CD14-positive monocyte (primary cell): ENCODE results near the gene DHX38. TPM values are rescaled to one million over a fixed set of nuclear protein-coding genes. Genes with fewer than 3 reads are reported as not detected.

ENCODE experiments used
- DNase-seq, 3 donors: peaks; one replicate each; pipeline ENCODE4 v3.0.0-alpha.2; 2011 to 2022
- H2AFZ ChIP-seq: 2 replicates; pipeline ENCODE4 v1.6.0; 2012; ENCODE audit warnings: mild to moderate bottlenecking, low read depth, low read length, inconsistent platforms; ENCODE audit not compliant: insufficient read depth, poor library complexity, severe bottlenecking
- H3K27ac ChIP-seq, 2 donors: 1 replicate in 1 of 2; 2 replicates in 1 of 2; pipeline ENCODE4 v1.5.1; 2012 to 2013; ENCODE audit warnings: low read length in 2 of 2, control low read depth in 1 of 2, inconsistent platforms in 1 of 2, low read depth in 1 of 2, mild to moderate bottlenecking in 1 of 2
- H3K27me3 ChIP-seq, 2 donors: one replicate each; pipeline versions ENCODE4 v1.6.0 to v1.6.1; 2011 to 2013; ENCODE audit warnings: low read length in 2 of 2; ENCODE audit not compliant: control insufficient read depth in 2 of 2, insufficient read depth in 2 of 2
- H3K36me3 ChIP-seq, 2 donors: replicated peaks in 1 of 2; 1 replicate in 1 of 2; 2 replicates in 1 of 2; pipeline versions ENCODE4 v1.5.1 to v1.6.1; 2012 to 2013; ENCODE audit warnings: low read length in 2 of 2, control low read depth in 1 of 2, inconsistent platforms in 1 of 2, mild to moderate bottlenecking in 1 of 2; ENCODE audit not compliant: insufficient read depth in 2 of 2, control insufficient read depth in 1 of 2
- H3K4me1 ChIP-seq, 2 donors: 1 replicate in 1 of 2; 2 replicates in 1 of 2; pipeline versions ENCODE4 v1.5.1 to v1.6.1; 2012 to 2013; ENCODE audit warnings: low read length in 2 of 2, control low read depth in 1 of 2, inconsistent platforms in 1 of 2, mild to moderate bottlenecking in 1 of 2, moderate library complexity in 1 of 2; ENCODE audit not compliant: insufficient read depth in 2 of 2, control insufficient read depth in 1 of 2
- H3K4me2 ChIP-seq: replicated peaks from 2 replicates; pipeline ENCODE3; 2012; ENCODE audit warnings: low read length, moderate library complexity, mild to moderate bottlenecking; ENCODE audit not compliant: poor library complexity, severe bottlenecking; ENCODE audit errors: extremely low read depth
- H3K4me3 ChIP-seq, 3 experiments: fragments of 200-600 bp in 1 of 3; sonication (generic) in 1 of 3; replicated peaks in 1 of 3; 1 replicate in 2 of 3; 2 replicates in 1 of 3; pipeline ENCODE4 v1.5.1; 2011 to 2013; ENCODE audit warnings: low read length in 3 of 3, mild to moderate bottlenecking in 3 of 3, control low read depth in 2 of 3, low read depth in 2 of 3, inconsistent platforms in 1 of 3, moderate library complexity in 1 of 3
- H3K79me2 ChIP-seq: 2 replicates; pipeline ENCODE4 v1.6.0; 2012; ENCODE audit warnings: mild to moderate bottlenecking, control low read depth, inconsistent platforms, low read length, moderate library complexity; ENCODE audit not compliant: insufficient read depth
- H3K9ac ChIP-seq: 2 replicates; pipeline ENCODE4 v1.6.0; 2017; ENCODE audit warnings: low read length, mild to moderate bottlenecking; ENCODE audit not compliant: insufficient read depth, poor library complexity, severe bottlenecking
- H3K9me3 ChIP-seq, 2 donors: replicated peaks in 1 of 2; 1 replicate in 1 of 2; 2 replicates in 1 of 2; pipeline versions ENCODE4 v1.5.1 to v1.6.1; 2012 to 2013; ENCODE audit warnings: low read length in 2 of 2, control low read depth in 1 of 2; ENCODE audit not compliant: control insufficient read depth in 1 of 2, insufficient read depth in 1 of 2
- H4K20me1 ChIP-seq: 2 replicates; pipeline ENCODE4 v1.6.0; 2012; ENCODE audit warnings: mild to moderate bottlenecking, low read length, control low read depth, moderate library complexity; ENCODE audit not compliant: insufficient read depth
- H3K27ac Mint-ChIP-seq, 7 donors: one replicate each; pipeline ENCODE4 v1.8.0; 2020; ENCODE audit warnings: mild to moderate bottlenecking in 7 of 7, mixed read lengths in 7 of 7, moderate library complexity in 6 of 7, inconsistent platforms in 2 of 7
- H3K27me3 Mint-ChIP-seq, 3 donors: one replicate each; pipeline ENCODE4 v1.8.0; 2021 to 2022; ENCODE audit warnings: low read depth in 3 of 3, mild to moderate bottlenecking in 3 of 3, mixed read lengths in 3 of 3, moderate library complexity in 3 of 3, inconsistent platforms in 1 of 3
- H3K36me3 Mint-ChIP-seq, 2 donors: one replicate each; pipeline ENCODE4 v1.8.0; 2020; ENCODE audit warnings: mixed read lengths in 2 of 2, inconsistent platforms in 1 of 2, mild to moderate bottlenecking in 1 of 2
- H3K4me1 Mint-ChIP-seq: one replicate; pipeline ENCODE4 v1.8.0; 2020; ENCODE audit warnings: mild to moderate bottlenecking, mixed read lengths
- H3K4me3 Mint-ChIP-seq, 2 donors: one replicate each; pipeline ENCODE4 v1.8.0; 2020; ENCODE audit warnings: mild to moderate bottlenecking in 2 of 2, mixed read lengths in 2 of 2, moderate library complexity in 1 of 2
- H3K9me3 Mint-ChIP-seq, 7 donors: one replicate each; pipeline ENCODE4 v1.8.0; 2020 to 2022; ENCODE audit warnings: mixed read lengths in 7 of 7, mild to moderate bottlenecking in 6 of 7, moderate library complexity in 6 of 7, inconsistent platforms in 2 of 7
- WGBS: methylation state at CpG from one replicate; pipeline ENCODE4 v1.1.5; 2013; ENCODE audit warnings: missing lambda C conversion rate; ENCODE audit not compliant: insufficient coverage; 5-methylcytosine and 5-hydroxymethylcytosine counted together
- intact Hi-C, 2 donors: fragments of 100-400 bp; cut with micrococcal nuclease; formaldehyde crosslinking; loops; one replicate each; pipeline versions ENCODE4 v1.15.0 to v1.15.1; 2023
- polyA minus RNA-seq: library from RNA; depleted of rRNA, polyadenylated mRNA; stranded (reverse); fragments of >200 nt; gene quantifications from 2 replicates; pipeline ENCODE4 v1.2.3, GENCODE V29; 2012
- polyA plus RNA-seq, 3 donors: library from polyadenylated mRNA; depleted of rRNA in 1 of 3; unstranded in 2 of 3; stranded (reverse) in 1 of 3; fragments of 300-500 nt in 2 of 3; fragments of >200 nt in 1 of 3; fragmentation: Illumina TruSeq in 2 of 3; gene quantifications; 1 replicate in 2 of 3; 2 replicates in 1 of 3; pipeline ENCODE4 v1.2.3, GENCODE V29; 2012 to 2021
- total RNA-seq, 12 experiments: library from RNA in 1 of 12; stranded (reverse) in 1 of 12; fragments of 120-200 nt in 1 of 12; gene quantifications; one replicate each; pipeline ENCODE4 v1.2.4 and lab custom pipeline; 2013 to 2026; ENCODE audit warnings: mixed read lengths in 6 of 12, inconsistent platforms in 1 of 12
- TF ChIP-seq, protein P1 (sequence below): fragments of 200-600 bp; IDR thresholded peaks from one replicate; pipeline ENCODE4 v1.8.0; 2022; ENCODE audit warnings: antibody characterized with exemption, mild to moderate bottlenecking

Gene DHX38
- 49.5 TPM for total RNA-seq (2013)
- polyA plus RNA-seq (10 to 100 TPM in 2 of 3 donors, 1 to 10 TPM in 1; 9.1 to 91.5 (median 19.2) TPM), polyA minus RNA-seq (56.9 and 74.6 TPM in 2 replicates), total RNA-seq (lab: John Stamatoyannopoulos, UW) (46.6 to 107 (median 79.2) reads per million in 11 experiments)

DNA sequence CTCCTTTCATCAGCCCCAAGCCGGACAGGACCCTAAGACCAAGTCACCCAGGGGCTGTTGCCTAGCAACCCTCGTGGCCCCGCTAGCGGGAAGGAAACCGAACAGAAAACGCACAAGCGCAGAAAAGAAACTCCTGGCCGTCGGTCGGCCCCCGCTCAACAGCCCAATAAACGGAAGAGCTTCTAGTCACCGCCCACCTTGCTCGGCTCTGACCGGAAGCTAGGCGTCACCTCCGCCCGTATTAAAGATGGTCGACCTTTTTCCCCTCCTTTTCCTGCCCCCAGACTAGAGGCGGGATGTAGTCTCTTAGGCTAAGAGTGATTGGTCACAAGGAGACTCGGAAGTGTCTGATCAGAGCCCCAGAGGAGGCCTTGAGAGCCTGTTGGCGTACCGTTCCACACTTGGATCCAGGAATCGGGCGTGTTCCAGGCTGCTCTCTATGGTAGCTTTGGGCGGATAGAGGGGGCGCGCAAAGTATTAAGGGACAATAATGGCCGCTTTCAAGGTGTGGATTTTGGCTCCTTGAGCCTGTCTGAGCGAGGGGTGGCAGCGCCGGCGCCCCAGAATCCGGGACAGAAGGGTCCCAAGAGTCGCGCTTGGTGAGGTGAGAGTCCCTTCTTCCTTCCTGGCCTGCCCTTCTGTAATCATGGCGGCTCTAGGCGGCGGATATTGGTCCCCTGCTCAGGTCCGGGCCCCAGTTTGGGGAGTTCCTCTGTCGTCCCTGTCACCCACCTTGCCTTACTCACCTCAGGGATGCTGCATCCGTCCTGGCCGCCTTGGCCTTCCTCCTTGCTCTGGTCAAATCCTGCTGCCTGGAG lies at the start of gene DHX38, which contains the start of gene TXNL4B:
Gene DHX38 (plus strand): TSS at position 400 of the 818 bp plus-strand sequence. CDS start 2,311 bp downstream, outside the sequence.
Gene TXNL4B (minus strand): TSS at position 173 of the 818 bp plus-strand sequence. CDS start 2,871 bp downstream, outside the sequence.
- Histone ChIP-seq H3K4me1 (peaks cover 22 to 39% of the 10 kb centered on the region in 2 donors), H3K9ac (peak within 1 kb of the TSS; percentile 90), H3K4me2 (peak within 1 kb of the TSS; percentile 90), H3K9me3 (no peaks in the 10 kb centered on the region), H3K4me3 (peak within 1 kb of the TSS; percentile 75 to 100 (median 80)), H2AFZ (peak within 1 kb of the TSS; percentile 90), H3K27ac (peak within 1 kb of the TSS; percentile 83 to 93), H4K20me1 (peaks cover 32% of the 10 kb centered on the region), H3K27me3 (no peaks in the 10 kb centered on the region), H3K36me3 (peaks cover 46 to 60% of the 10 kb centered on the region in 2 donors), H3K79me2 (peaks cover 75% of the 10 kb centered on the region)
- peak within 1 kb of the TSS; percentile 93 to 97 for H3K4me3 Mint-ChIP-seq
- H3K36me3 Mint-ChIP-seq, result peaks cover 49 to 50% of the 10 kb centered on the region in 2 donors
- peaks cover 35% of the 10 kb centered on the region for H3K4me1 Mint-ChIP-seq
- under 1% methylated on average over 33 of the region's 43 CpGs for WGBS
- intact Hi-C loops, result loop anchor here in 1 of 2 donors (5.0 to 10.0 kb wide), 3 partner anchors 86 to 286 kb away; partner anchors contain the start of genes AP1G1, DHODH and IST1
- H3K9me3 Mint-ChIP-seq, result no peaks in the 10 kb centered on the region
- peak within 1 kb of the TSS; percentile 91 to 98 (median 96) for H3K27ac Mint-ChIP-seq
- TF ChIP-seq, protein P1, sequence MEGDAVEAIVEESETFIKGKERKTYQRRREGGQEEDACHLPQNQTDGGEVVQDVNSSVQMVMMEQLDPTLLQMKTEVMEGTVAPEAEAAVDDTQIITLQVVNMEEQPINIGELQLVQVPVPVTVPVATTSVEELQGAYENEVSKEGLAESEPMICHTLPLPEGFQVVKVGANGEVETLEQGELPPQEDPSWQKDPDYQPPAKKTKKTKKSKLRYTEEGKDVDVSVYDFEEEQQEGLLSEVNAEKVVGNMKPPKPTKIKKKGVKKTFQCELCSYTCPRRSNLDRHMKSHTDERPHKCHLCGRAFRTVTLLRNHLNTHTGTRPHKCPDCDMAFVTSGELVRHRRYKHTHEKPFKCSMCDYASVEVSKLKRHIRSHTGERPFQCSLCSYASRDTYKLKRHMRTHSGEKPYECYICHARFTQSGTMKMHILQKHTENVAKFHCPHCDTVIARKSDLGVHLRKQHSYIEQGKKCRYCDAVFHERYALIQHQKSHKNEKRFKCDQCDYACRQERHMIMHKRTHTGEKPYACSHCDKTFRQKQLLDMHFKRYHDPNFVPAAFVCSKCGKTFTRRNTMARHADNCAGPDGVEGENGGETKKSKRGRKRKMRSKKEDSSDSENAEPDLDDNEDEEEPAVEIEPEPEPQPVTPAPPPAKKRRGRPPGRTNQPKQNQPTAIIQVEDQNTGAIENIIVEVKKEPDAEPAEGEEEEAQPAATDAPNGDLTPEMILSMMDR, result no peak
- H3K27me3 Mint-ChIP-seq, result no peaks in the 10 kb centered on the region
- DNase-seq, result peak; percentile 96 to 98 (median 96)

DNA sequence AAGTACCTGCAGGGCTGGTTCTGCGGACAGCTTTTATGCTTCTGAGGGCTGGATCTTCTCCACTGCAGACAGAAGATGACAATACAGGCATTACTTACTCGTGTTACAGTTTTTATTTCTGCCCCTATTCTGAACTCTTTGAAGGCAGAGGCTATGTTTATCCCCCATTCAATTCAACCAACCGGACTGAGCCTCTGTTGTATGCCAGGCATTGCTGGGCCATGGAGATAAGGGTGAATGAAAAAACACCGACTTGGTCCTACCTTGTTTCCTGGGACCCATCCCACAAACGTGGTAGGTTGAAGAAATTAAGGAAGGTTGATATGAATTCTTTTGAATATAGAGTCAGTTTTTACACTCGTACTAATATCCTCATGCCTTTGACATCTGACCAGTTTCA lies 49.4 kb upstream of the DHX38 start:
- no peak overlapping the region for H3K27ac ChIP-seq
- TF ChIP-seq, protein P1, result no peak
- Mint-ChIP-seq H3K27ac (no peak overlapping the region), H3K9me3 (peaks cover 5 to 18% (median 12%) of the 10 kb centered on the region in 7 donors), H3K4me1 (peaks cover 10% of the 10 kb centered on the region), H3K4me3 (no peak overlapping the region), H3K36me3 (peaks cover 10 to 13% of the 10 kb centered on the region in 2 donors), H3K27me3 (peaks cover 0 to 3% (median 2%) of the 10 kb centered on the region in 3 donors)
- no peaks in the 10 kb centered on the region for H3K79me2 ChIP-seq
- WGBS, result no CpG with 5 or more reads among the region's 6 CpGs
- H3K9me3 ChIP-seq, result peaks cover 9 to 10% of the 10 kb centered on the region in 2 donors
- H2AFZ ChIP-seq, result no peak overlapping the region
- H3K27me3 ChIP-seq, result no peaks in the 10 kb centered on the region
- no peak overlapping the region for H3K4me2 ChIP-seq
- H3K9ac ChIP-seq, result no peak overlapping the region
- no peak overlapping the region for H3K4me3 ChIP-seq
- no peaks in the 10 kb centered on the region for H3K36me3 ChIP-seq
- intact Hi-C loops, result no loop called here
- no peak for DNase-seq
- no peaks in the 10 kb centered on the region for H4K20me1 ChIP-seq
- no peaks in the 10 kb centered on the region for H3K4me1 ChIP-seq
